Right lobe of liver (tissue), 4 donors: ENCODE data around the gene KIF2A.

Experiments
- CTCF ChIP-seq, 4 donors: fragments of 200-600 bp in 3 of 4; fragments of 450-650 bp in 1 of 4; IDR thresholded peaks; one replicate each; pipeline versions ENCODE4 v1.5.1 to v1.8.0; 2016 to 2022; ENCODE audit warnings: antibody characterized with exemption in 4 of 4, mild to moderate bottlenecking in 2 of 4
- POLR2A ChIP-seq: fragments of 450-650 bp; IDR thresholded peaks from one replicate; pipeline ENCODE4 v1.6.1; 2017; ENCODE audit warnings: antibody characterized with exemption, mild to moderate bottlenecking
- donor health status: DM: no; HTN: no; CAD: no.
- donor health status: DM: no; HTN: no; CAD: no.
- donor health status: DM: no; HTN: yes; CAD: no.

- TF ChIP-seq POLR2A (no peak), CTCF (IDR thresholded peaks at IDR 0.05) (no peak)
These were observed 70.1 kb downstream of the KIF2A start for GRCh38 chr5:62376064-62376463.
